HepG2 (cell line): Measurements from ENCODE around the gene ADIPOR2. TPM values are rescaled to one million over a fixed set of nuclear protein-coding genes. Genes with fewer than 3 reads are reported as not detected.
A peak's percentile ranks its signal among the peaks of the same experiment; 100 is the strongest.

Experiments used
- AGO2 ChIP-seq: fragments of 200-400 bp; formaldehyde crosslinking; optimal IDR thresholded peaks from 2 replicates; pipeline ENCODE3; 2017; ENCODE audit warnings: mild to moderate bottlenecking, low read depth, low read length, moderate library complexity
- CREM ChIP-seq, 2 experiments: sonication (generic) in 1 of 2; formaldehyde crosslinking in 1 of 2; IDR thresholded peaks; 2 replicates each; pipeline versions ENCODE4 v1.4.0 to v1.6.1; 2016 to 2020; ENCODE audit warnings: antibody characterized with exemption in 1 of 2, mild to moderate bottlenecking in 1 of 2, missing genetic modification reagents in 1 of 2
- ETV6 ChIP-seq: sonication (generic); formaldehyde crosslinking; conservative IDR thresholded peaks from 2 replicates; pipeline ENCODE4 v1.4.0; 2020; ENCODE audit warnings: missing genetic modification reagents
- GATA4 ChIP-seq: sonication (generic); IDR thresholded peaks from 2 replicates; pipeline ENCODE4 v1.6.1; 2016; ENCODE audit warnings: antibody characterized with exemption, low read depth, borderline replicate concordance
- GATAD1 ChIP-seq: IDR thresholded peaks from 2 replicates; pipeline ENCODE4 v1.6.1; 2016; ENCODE audit warnings: missing genetic modification reagents, missing compliant biosample characterization
- GLI4 ChIP-seq: sonication (generic); formaldehyde crosslinking; IDR thresholded peaks from 2 replicates; pipeline ENCODE4 v1.5.1; 2020; ENCODE audit warnings: missing genetic modification reagents, mild to moderate bottlenecking, moderate library complexity, borderline replicate concordance
- ISX ChIP-seq: sonication (generic); formaldehyde crosslinking; conservative IDR thresholded peaks from 2 replicates; pipeline ENCODE4 v1.5.0; 2020; ENCODE audit warnings: missing genetic modification reagents
- JUNB ChIP-seq: sonication (generic); formaldehyde crosslinking; IDR thresholded peaks from 2 replicates; pipeline ENCODE4 v1.8.0; 2022; ENCODE audit warnings: missing genetic modification reagents, mild to moderate bottlenecking, borderline replicate concordance
- JUND ChIP-seq: sonication (generic); formaldehyde crosslinking; IDR thresholded peaks from 2 replicates; pipeline ENCODE4 v1.8.0; 2022; ENCODE audit warnings: mild to moderate bottlenecking, missing genetic modification reagents
- KDM6A ChIP-seq: IDR thresholded peaks from 2 replicates; pipeline ENCODE4 v1.6.1; 2016; ENCODE audit warnings: low read depth
- MAX ChIP-seq: IDR thresholded peaks from 2 replicates; pipeline ENCODE4 v1.6.1; 2012; ENCODE audit warnings: inconsistent platforms
- MED1 ChIP-seq: sonication (generic); formaldehyde crosslinking; IDR thresholded peaks from 2 replicates; pipeline ENCODE4 v1.4.0; 2020; ENCODE audit warnings: missing genetic modification reagents
- MIXL1 ChIP-seq: IDR thresholded peaks from 2 replicates; pipeline ENCODE4 v1.6.1; 2016
- XRCC5 ChIP-seq: fragments of 200-400 bp; formaldehyde crosslinking; optimal IDR thresholded peaks from 2 replicates; pipeline ENCODE3; 2017; ENCODE audit warnings: mild to moderate bottlenecking, low read length
- YEATS4 ChIP-seq: sonication (generic); formaldehyde crosslinking; IDR thresholded peaks from 2 replicates; pipeline ENCODE4 v1.4.0; 2020; ENCODE audit warnings: missing genetic modification reagents, borderline replicate concordance
- ZNF660 ChIP-seq: sonication (generic); formaldehyde crosslinking; IDR thresholded peaks from 2 replicates; pipeline ENCODE4 v1.5.1; 2020; ENCODE audit warnings: mild to moderate bottlenecking, low read depth, missing genetic modification reagents, borderline replicate concordance
- ZNF780A ChIP-seq: sonication (generic); formaldehyde crosslinking; IDR thresholded peaks from 2 replicates; pipeline ENCODE4 v1.8.0; 2022; ENCODE audit warnings: mild to moderate bottlenecking, missing genetic modification reagents, moderate library complexity
- ZSCAN21 ChIP-seq: sonication (generic); formaldehyde crosslinking; IDR thresholded peaks from 2 replicates; pipeline ENCODE4 v1.8.0; 2022; ENCODE audit warnings: mild to moderate bottlenecking, missing genetic modification reagents, moderate library complexity, borderline replicate concordance
- polyA plus RNA-seq, 8 experiments: library from polyadenylated mRNA; depleted of rRNA in 3 of 8; stranded (reverse) in 7 of 8; unstranded in 1 of 8; fragments of >200 nt; fragmentation: Illumina TruSeq in 4 of 8; extraction: Trizol in 4 of 8; gene quantifications; 2 replicates each; pipeline versions ENCODE4 v1.2.1 to v1.2.3, GENCODE V29; 2011 to 2016; ENCODE audit warnings: low read depth in 4 of 8, missing spikeins in 1 of 8, mixed read lengths in 1 of 8; ENCODE audit not compliant: insufficient read depth in 1 of 8
- total RNA-seq, 5 experiments: library from RNA; depleted of rRNA; stranded (reverse); fragments of >200 nt; fragmentation: Illumina TruSeq; extraction: Trizol; gene quantifications; 2 replicates each; pipeline ENCODE4 v1.2.3, GENCODE V29; 2016; ENCODE audit warnings: low read depth in 1 of 5
- TF ChIP-seq, protein P1 (sequence below): sonication (generic); formaldehyde crosslinking; IDR thresholded peaks from 2 replicates; pipeline ENCODE4 v1.4.0; 2020; ENCODE audit warnings: missing genetic modification reagents
- TF ChIP-seq, protein P2 (sequence below): sonication (generic); formaldehyde crosslinking; IDR thresholded peaks from 2 replicates; pipeline ENCODE4 v1.4.0; 2020; ENCODE audit warnings: missing genetic modification reagents

The ADIPOR2 gene
- total and polyA plus RNA-seq, 2 of the 13 experiments (the other 11 are each of a cell fraction or from before 2014, with no cell fraction given) = 35.2 to 52.2 TPM

GRCh38 chr12:1811281-1811947 lies 120.5 kb downstream of the ADIPOR2 start (continued):
- TF ChIP-seq AGO2 (peak; percentile 75), GATAD1 (CRISPR knock-in tag) (peak; percentile 6; the same call in 1 of the 2 replicates), JUNB (CRISPR knock-in tag) (peak; percentile 84; the same call in 1 of the 2 replicates), XRCC5 (no peak), GATA4 (0 out of 2 replicates have a peak, but pooled peaks have one; percentile 53), MED1 (CRISPR knock-in tag) (peak; percentile 70), ZNF780A (no peak), KDM6A (CRISPR knock-in tag) (no peak), ETV6 (CRISPR knock-in tag) (no peak), ZSCAN21 (0 out of 2 replicates have a peak, but pooled peaks have one; percentile 52), ZNF660 (CRISPR knock-in tag) (no peak), ISX (no peak), YEATS4 (CRISPR knock-in tag) (peak; percentile 50; the same call in 1 of the 2 replicates), MAX (peak; percentile 48), GLI4 (CRISPR knock-in tag) (peak; percentile 74; the same call in 1 of the 2 replicates), MIXL1 (no peak), JUND (CRISPR knock-in tag) (peak; percentile 82), CREM (IDR thresholded peaks at IDR 0.05) (peak; percentile 51; the same call in 1 of the 2 replicates), CREM (CRISPR knock-in tag; IDR thresholded peaks at IDR 0.05) (no peak)
- TF ChIP-seq, protein P1, sequence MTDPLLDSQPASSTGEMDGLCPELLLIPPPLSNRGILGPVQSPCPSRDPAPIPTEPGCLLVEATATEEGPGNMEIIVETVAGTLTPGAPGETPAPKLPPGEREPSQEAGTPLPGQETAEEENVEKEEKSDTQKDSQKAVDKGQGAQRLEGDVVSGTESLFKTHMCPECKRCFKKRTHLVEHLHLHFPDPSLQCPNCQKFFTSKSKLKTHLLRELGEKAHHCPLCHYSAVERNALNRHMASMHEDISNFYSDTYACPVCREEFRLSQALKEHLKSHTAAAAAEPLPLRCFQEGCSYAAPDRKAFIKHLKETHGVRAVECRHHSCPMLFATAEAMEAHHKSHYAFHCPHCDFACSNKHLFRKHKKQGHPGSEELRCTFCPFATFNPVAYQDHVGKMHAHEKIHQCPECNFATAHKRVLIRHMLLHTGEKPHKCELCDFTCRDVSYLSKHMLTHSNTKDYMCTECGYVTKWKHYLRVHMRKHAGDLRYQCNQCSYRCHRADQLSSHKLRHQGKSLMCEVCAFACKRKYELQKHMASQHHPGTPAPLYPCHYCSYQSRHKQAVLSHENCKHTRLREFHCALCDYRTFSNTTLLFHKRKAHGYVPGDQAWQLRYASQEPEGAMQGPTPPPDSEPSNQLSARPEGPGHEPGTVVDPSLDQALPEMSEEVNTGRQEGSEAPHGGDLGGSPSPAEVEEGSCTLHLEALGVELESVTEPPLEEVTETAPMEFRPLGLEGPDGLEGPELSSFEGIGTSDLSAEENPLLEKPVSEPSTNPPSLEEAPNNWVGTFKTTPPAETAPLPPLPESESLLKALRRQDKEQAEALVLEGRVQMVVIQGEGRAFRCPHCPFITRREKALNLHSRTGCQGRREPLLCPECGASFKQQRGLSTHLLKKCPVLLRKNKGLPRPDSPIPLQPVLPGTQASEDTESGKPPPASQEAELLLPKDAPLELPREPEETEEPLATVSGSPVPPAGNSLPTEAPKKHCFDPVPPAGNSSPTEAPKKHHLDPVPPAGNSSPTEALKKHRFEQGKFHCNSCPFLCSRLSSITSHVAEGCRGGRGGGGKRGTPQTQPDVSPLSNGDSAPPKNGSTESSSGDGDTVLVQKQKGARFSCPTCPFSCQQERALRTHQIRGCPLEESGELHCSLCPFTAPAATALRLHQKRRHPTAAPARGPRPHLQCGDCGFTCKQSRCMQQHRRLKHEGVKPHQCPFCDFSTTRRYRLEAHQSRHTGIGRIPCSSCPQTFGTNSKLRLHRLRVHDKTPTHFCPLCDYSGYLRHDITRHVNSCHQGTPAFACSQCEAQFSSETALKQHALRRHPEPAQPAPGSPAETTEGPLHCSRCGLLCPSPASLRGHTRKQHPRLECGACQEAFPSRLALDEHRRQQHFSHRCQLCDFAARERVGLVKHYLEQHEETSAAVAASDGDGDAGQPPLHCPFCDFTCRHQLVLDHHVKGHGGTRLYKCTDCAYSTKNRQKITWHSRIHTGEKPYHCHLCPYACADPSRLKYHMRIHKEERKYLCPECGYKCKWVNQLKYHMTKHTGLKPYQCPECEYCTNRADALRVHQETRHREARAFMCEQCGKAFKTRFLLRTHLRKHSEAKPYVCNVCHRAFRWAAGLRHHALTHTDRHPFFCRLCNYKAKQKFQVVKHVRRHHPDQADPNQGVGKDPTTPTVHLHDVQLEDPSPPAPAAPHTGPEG = no peak
- TF ChIP-seq, protein P2, sequence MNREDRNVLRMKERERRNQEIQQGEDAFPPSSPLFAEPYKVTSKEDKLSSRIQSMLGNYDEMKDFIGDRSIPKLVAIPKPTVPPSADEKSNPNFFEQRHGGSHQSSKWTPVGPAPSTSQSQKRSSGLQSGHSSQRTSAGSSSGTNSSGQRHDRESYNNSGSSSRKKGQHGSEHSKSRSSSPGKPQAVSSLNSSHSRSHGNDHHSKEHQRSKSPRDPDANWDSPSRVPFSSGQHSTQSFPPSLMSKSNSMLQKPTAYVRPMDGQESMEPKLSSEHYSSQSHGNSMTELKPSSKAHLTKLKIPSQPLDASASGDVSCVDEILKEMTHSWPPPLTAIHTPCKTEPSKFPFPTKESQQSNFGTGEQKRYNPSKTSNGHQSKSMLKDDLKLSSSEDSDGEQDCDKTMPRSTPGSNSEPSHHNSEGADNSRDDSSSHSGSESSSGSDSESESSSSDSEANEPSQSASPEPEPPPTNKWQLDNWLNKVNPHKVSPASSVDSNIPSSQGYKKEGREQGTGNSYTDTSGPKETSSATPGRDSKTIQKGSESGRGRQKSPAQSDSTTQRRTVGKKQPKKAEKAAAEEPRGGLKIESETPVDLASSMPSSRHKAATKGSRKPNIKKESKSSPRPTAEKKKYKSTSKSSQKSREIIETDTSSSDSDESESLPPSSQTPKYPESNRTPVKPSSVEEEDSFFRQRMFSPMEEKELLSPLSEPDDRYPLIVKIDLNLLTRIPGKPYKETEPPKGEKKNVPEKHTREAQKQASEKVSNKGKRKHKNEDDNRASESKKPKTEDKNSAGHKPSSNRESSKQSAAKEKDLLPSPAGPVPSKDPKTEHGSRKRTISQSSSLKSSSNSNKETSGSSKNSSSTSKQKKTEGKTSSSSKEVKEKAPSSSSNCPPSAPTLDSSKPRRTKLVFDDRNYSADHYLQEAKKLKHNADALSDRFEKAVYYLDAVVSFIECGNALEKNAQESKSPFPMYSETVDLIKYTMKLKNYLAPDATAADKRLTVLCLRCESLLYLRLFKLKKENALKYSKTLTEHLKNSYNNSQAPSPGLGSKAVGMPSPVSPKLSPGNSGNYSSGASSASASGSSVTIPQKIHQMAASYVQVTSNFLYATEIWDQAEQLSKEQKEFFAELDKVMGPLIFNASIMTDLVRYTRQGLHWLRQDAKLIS = peak; percentile 70; the same call in 1 of the 2 replicates
